WTC11 (cell line): Measurements from ENCODE around the gene PARVG. TPM values are rescaled to one million over a fixed set of nuclear protein-coding genes. Genes with fewer than 3 reads are reported as not detected.

Experiments
- ATAC-seq: fragments of 200-7000 bp; cut with Tn5 transposase; 2 replicates; pipeline ENCODE4 v1.10.0; 2021; ENCODE audit warnings: mild to moderate bottlenecking, moderate library complexity
- CTCF ChIA-PET: fragments of 300-600 bp; sonication (Branson Sonifier 250); formaldehyde crosslinking; loops from one replicate; lab custom pipeline; 2021; ENCODE audit warnings: antibody characterized with exemption; lab: Charles Lee
- POLR2A ChIA-PET: fragments of 350-600 bp; sonication (Branson Sonifier 250); formaldehyde crosslinking; loops from one replicate; lab custom pipeline; 2021; ENCODE audit warnings: antibody characterized with exemption; lab: Charles Lee
- DNase-seq: peaks from one replicate; pipeline ENCODE4 v3.0.0; 2021; ENCODE audit warnings: low spot score
- H3K27ac Mint-ChIP-seq: 2 replicates; pipeline ENCODE4 v1.8.0; 2021; ENCODE audit warnings: mixed read lengths
- H3K27me3 Mint-ChIP-seq: 2 replicates; pipeline ENCODE4 v1.8.0; 2021; ENCODE audit warnings: low read depth, mild to moderate bottlenecking, moderate library complexity, mixed read lengths
- H3K36me3 Mint-ChIP-seq: 2 replicates; pipeline ENCODE4 v1.8.0; 2021; ENCODE audit warnings: mixed read lengths
- H3K4me1 Mint-ChIP-seq: 2 replicates; pipeline ENCODE4 v1.8.0; 2022; ENCODE audit warnings: mixed read lengths
- H3K4me3 Mint-ChIP-seq: 2 replicates; pipeline ENCODE4 v1.8.0; 2021; ENCODE audit warnings: mild to moderate bottlenecking, moderate library complexity, mixed read lengths
- H3K9me3 Mint-ChIP-seq: 2 replicates; pipeline ENCODE4 v1.8.0; 2021; ENCODE audit warnings: mixed read lengths
- ATF1 ChIP-seq: sonication (generic); formaldehyde crosslinking; IDR thresholded peaks from 2 replicates; pipeline ENCODE4 v1.8.1; 2023; ENCODE audit warnings: mild to moderate bottlenecking, moderate library complexity, missing genetic modification reagents
- ATF3 ChIP-seq: sonication (generic); formaldehyde crosslinking; conservative IDR thresholded peaks from 2 replicates; pipeline ENCODE4 v1.8.1; 2022; ENCODE audit warnings: mild to moderate bottlenecking, missing genetic modification reagents
- CREB1 ChIP-seq: sonication (generic); formaldehyde crosslinking; IDR thresholded peaks from 2 replicates; pipeline ENCODE4 v1.8.0; 2023; ENCODE audit warnings: mild to moderate bottlenecking, missing genetic modification reagents
- E2F4 ChIP-seq: sonication (generic); formaldehyde crosslinking; IDR thresholded peaks from 2 replicates; pipeline ENCODE4 v1.8.1; 2022; ENCODE audit warnings: low read depth, mild to moderate bottlenecking, moderate library complexity, missing genetic modification reagents, borderline replicate concordance
- ESRRA ChIP-seq: sonication (generic); formaldehyde crosslinking; IDR thresholded peaks from 2 replicates; pipeline ENCODE4 v1.8.1; 2022; ENCODE audit warnings: mild to moderate bottlenecking, missing genetic modification reagents, borderline replicate concordance
- FOXP1 ChIP-seq: sonication (generic); formaldehyde crosslinking; IDR thresholded peaks from 2 replicates; pipeline ENCODE4 v1.8.0; 2022; ENCODE audit warnings: missing genetic modification reagents, mild to moderate bottlenecking, moderate library complexity, borderline replicate concordance
- FOXP4 ChIP-seq: sonication (generic); formaldehyde crosslinking; IDR thresholded peaks from 2 replicates; pipeline ENCODE4 v1.8.0; 2022; ENCODE audit warnings: mild to moderate bottlenecking, missing genetic modification reagents
- GABPB1 ChIP-seq: sonication (generic); formaldehyde crosslinking; IDR thresholded peaks from 2 replicates; pipeline ENCODE4 v1.8.1; 2023; ENCODE audit warnings: mild to moderate bottlenecking, missing genetic modification reagents
- GRHL2 ChIP-seq: fragments of 250-450 bp; sonication (Bioruptor Pico); IDR thresholded peaks from 2 replicates; pipeline ENCODE4 v1.8.0; 2022; ENCODE audit warnings: mild to moderate bottlenecking, moderate library complexity; ENCODE audit not compliant: insufficient replicate concordance, severe bottlenecking
- IRF2 ChIP-seq: sonication (generic); formaldehyde crosslinking; IDR thresholded peaks from 2 replicates; pipeline ENCODE4 v1.8.0; 2022; ENCODE audit warnings: low read depth, missing genetic modification reagents, borderline replicate concordance
- MLX ChIP-seq: sonication (generic); formaldehyde crosslinking; IDR thresholded peaks from 2 replicates; pipeline ENCODE4 v1.8.1; 2023; ENCODE audit warnings: mild to moderate bottlenecking, missing genetic modification reagents, moderate library complexity
- MXD4 ChIP-seq: fragments of 250-450 bp; sonication (Bioruptor Pico); IDR thresholded peaks from 2 replicates; pipeline ENCODE4 v1.8.0; 2021; ENCODE audit warnings: mild to moderate bottlenecking, moderate library complexity, borderline replicate concordance
- NFYB ChIP-seq: sonication (generic); formaldehyde crosslinking; conservative IDR thresholded peaks from 2 replicates; pipeline ENCODE4 v1.8.0; 2022; ENCODE audit warnings: low read depth, missing genetic modification reagents
- NR1H2 ChIP-seq: sonication (generic); formaldehyde crosslinking; IDR thresholded peaks from 2 replicates; pipeline ENCODE4 v1.9.0; 2021; ENCODE audit warnings: mild to moderate bottlenecking, moderate library complexity, missing genetic modification reagents
- NR2C2 ChIP-seq: sonication (generic); formaldehyde crosslinking; IDR thresholded peaks from 2 replicates; pipeline ENCODE4 v1.8.0; 2022; ENCODE audit warnings: mild to moderate bottlenecking, missing genetic modification reagents
- RORB ChIP-seq: fragments of 250-450 bp; sonication (Bioruptor Pico); IDR thresholded peaks from 2 replicates; pipeline ENCODE4 v1.9.0; 2021; ENCODE audit warnings: mild to moderate bottlenecking
- USF2 ChIP-seq: sonication (generic); formaldehyde crosslinking; IDR thresholded peaks from 2 replicates; pipeline ENCODE4 v1.8.1; 2023; ENCODE audit warnings: mild to moderate bottlenecking, missing genetic modification reagents, moderate library complexity
- ZNF317 ChIP-seq: sonication (generic); formaldehyde crosslinking; IDR thresholded peaks from 2 replicates; pipeline ENCODE4 v1.8.1; 2023; ENCODE audit warnings: low read depth, mild to moderate bottlenecking, moderate library complexity, missing genetic modification reagents, borderline replicate concordance
- ZNF512 ChIP-seq: sonication (generic); formaldehyde crosslinking; IDR thresholded peaks from 2 replicates; pipeline ENCODE4 v1.8.1; 2022; ENCODE audit warnings: missing genetic modification reagents, borderline replicate concordance
- ZNF532 ChIP-seq: fragments of 250-450 bp; sonication (Bioruptor Pico); IDR thresholded peaks from 2 replicates; pipeline ENCODE4 v1.9.0; 2021; ENCODE audit warnings: mild to moderate bottlenecking, borderline replicate concordance
- ZSCAN18 ChIP-seq: fragments of 250-450 bp; sonication (Bioruptor Pico); IDR thresholded peaks from 2 replicates; pipeline ENCODE4 v2.1.2; 2022; ENCODE audit warnings: mild to moderate bottlenecking, moderate library complexity
- total RNA-seq: library from RNA; stranded (reverse); gene quantifications from 3 replicates; pipeline ENCODE4 v1.2.3, GENCODE V29; 2021

Gene PARVG
- total RNA-seq, 1 experiment from 2014 or later, result 0.94 TPM

GRCh38 chr22:44225812-44226211 is 45.1 kb downstream of the PARVG start (continued):
- TF ChIP-seq RORB (CRISPR knock-in tag) (no peak), GABPB1 (CRISPR knock-in tag) (no peak), NR2C2 (CRISPR knock-in tag) (no peak), NFYB (CRISPR knock-in tag) (no peak), ESRRA (CRISPR knock-in tag) (no peak)

GRCh38 chr22:44229331-44229730 is 48.6 kb downstream of the PARVG start:
- TF ChIP-seq GRHL2 (CRISPR knock-in tag), result no peak
- TF ChIP-seq ZSCAN18 (CRISPR knock-in tag), result no peak
- no peak for TF ChIP-seq ZNF532 (CRISPR knock-in tag)
- CTCF ChIA-PET, result no interaction called here
- no peak for DNase-seq
- Mint-ChIP-seq H3K27ac (no peak overlapping the region), H3K4me3 (no peak overlapping the region), H3K27me3 (no peaks in the 10 kb centered on the region; the same call in 1 of the 2 replicates), H3K9me3 (peaks cover 30% of the 10 kb centered on the region), H3K36me3 (peaks cover 4% of the 10 kb centered on the region), H3K4me1 (no peaks in the 10 kb centered on the region)
- no peak for ATAC-seq
- POLR2A ChIA-PET, result no interaction called here

- ATAC-seq, result no peak
- H3K9me3 Mint-ChIP-seq, result peaks cover 30% of the 10 kb centered on the region
- H3K36me3 Mint-ChIP-seq, result peaks cover 4% of the 10 kb centered on the region
- no peaks in the 10 kb centered on the region for H3K4me1 Mint-ChIP-seq
- ChIA-PET POLR2A (no interaction called here), CTCF (no interaction called here)
- no peak overlapping the region for H3K27ac Mint-ChIP-seq
- H3K4me3 Mint-ChIP-seq, result no peak overlapping the region
- H3K27me3 Mint-ChIP-seq, result no peaks in the 10 kb centered on the region; the same call in 1 of the 2 replicates
- DNase-seq, result no peak
- TF ChIP-seq FOXP1 (CRISPR knock-in tag) (no peak), USF2 (CRISPR knock-in tag) (no peak), FOXP4 (CRISPR knock-in tag) (no peak), NR1H2 (no peak), RORB (CRISPR knock-in tag) (no peak), ATF1 (no peak), ZNF512 (CRISPR knock-in tag) (no peak), MXD4 (no peak), MLX (CRISPR knock-in tag) (no peak), ZNF317 (CRISPR knock-in tag) (no peak), CREB1 (CRISPR knock-in tag) (no peak), ATF3 (CRISPR knock-in tag) (no peak), IRF2 (no peak), E2F4 (no peak)
Measured at GRCh38 chr22:44229809-44230208, 49.1 kb downstream of the PARVG start.
